IPS DF 4.7 (cell line): Measurements from ENCODE around the gene PAMR1.

Source experiments
- DNase-seq: peaks from one replicate; pipeline ENCODE4 v3.0.0-alpha.2; 2013; ENCODE audit warnings: low spot score; ENCODE audit errors: extremely low read depth

Gene PAMR1

DNA sequence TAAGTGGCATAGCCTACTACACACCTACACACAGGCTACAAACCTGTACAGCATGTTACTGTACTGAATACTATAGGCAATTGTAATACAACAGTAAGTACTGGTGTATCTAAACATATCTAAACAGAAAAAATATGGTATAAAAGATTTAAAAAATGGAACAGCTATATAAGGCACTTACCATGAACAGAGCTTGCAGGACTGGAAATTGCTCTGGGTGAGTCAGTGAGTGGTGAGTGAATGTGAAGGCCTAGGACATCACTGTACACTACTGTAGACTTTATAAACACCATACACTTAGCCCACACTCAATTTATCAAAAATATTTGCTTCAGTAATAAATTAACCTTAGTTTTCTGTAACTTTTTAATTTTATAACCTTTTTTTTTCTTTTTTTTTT is 24.7 kb downstream of the PAMR1 start:
- DNase-seq: no peak

DNA sequence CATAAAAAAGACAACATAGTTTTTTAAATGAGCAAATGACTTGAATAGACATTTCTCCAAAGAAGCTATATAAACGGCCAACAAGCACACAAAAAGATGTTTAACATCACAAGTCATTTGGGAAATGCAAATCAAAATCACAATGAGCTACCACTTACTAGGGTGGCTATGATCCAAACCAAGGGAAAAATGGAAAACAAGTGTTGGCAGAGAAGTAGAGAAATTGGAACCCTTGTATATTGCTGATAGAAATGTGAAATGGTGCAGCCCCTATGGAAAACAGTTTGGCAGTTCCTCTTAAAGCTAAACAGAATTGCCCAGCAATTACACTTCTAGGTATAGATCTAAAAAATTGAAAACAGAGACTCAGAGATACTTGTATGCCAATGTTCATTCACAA is 29.0 kb downstream of the PAMR1 start:
- no peak for DNase-seq

- no peak for DNase-seq
Observed at GRCh38 chr11:35494957-35495490, 30.4 kb downstream of the PAMR1 start.

DNA sequence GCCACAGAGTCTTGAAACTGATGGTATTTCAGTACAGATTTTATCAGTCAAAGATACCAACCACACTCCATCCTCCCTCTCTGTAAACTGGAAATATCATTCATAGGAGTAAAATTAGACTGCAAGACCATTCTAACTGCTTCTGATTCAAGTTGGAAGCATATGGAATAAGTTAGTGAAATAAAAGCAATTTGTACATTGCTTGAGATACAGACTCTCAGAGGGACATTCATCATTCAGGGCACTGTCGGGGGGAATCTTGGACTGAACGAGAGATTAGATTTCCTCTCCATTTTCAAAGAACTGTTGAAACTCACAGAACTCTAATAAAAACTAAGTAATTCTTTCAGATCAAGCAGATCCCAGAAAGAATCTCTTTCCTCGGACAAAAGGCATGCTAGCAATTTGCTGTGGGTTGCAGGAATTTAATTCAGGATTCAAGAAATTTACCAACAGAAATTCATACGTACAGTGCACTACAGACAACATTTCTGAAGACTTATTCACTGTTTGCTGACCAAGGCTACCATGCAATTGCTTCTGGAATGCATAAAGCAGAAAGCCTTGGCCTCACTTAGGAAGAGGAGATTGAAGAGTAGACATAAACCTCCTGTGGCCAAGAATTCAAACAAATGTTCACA is 34.1 kb downstream of the PAMR1 start:
- DNase-seq: no peak

- DNase-seq: no peak
Observed at GRCh38 chr11:35488117-35488516, 37.3 kb downstream of the PAMR1 start.

GRCh38 chr11:35487532-35488078 is 37.8 kb downstream of the PAMR1 start:
- DNase-seq: peak; percentile 69

DNA sequence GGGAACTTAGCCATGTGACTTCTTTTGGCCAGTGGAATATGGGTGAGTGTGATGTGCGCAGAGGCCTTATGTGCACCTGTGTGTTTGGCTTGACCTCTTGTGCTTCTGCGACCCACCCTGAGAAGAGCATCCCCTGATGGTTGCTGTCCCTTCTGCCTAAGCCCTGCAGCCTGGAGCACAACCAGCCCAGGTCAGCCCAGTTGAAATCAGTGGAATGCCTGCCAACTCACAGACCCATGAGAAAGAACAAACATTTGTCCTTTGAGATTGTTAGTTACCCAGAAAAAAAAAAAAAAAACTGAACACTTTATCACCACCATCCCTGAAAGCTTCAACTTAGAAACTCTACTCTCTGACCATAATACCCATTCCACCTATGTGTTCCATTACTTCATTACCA is 38.5 kb downstream of the PAMR1 start:
- DNase-seq: no peak

DNA sequence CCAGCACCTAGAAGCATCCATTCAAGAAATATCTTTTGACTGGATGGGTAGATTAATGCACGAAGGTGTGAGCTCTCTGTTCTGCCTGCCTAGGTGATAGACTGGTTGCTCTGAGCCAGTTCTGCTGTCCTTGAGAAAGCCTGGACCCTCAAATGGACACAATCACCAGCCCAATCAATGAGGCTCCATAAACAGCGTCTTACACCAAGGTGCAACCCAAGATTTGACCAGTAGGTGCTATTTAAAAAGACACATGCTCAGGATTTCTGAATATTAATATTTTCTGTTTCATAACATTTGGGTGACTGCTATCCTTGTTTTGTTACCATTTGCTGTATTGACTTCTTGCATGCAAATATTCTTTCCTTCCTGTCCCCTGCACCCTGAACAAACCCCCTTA is 39.0 kb downstream of the PAMR1 start:
- no peak for DNase-seq

DNA sequence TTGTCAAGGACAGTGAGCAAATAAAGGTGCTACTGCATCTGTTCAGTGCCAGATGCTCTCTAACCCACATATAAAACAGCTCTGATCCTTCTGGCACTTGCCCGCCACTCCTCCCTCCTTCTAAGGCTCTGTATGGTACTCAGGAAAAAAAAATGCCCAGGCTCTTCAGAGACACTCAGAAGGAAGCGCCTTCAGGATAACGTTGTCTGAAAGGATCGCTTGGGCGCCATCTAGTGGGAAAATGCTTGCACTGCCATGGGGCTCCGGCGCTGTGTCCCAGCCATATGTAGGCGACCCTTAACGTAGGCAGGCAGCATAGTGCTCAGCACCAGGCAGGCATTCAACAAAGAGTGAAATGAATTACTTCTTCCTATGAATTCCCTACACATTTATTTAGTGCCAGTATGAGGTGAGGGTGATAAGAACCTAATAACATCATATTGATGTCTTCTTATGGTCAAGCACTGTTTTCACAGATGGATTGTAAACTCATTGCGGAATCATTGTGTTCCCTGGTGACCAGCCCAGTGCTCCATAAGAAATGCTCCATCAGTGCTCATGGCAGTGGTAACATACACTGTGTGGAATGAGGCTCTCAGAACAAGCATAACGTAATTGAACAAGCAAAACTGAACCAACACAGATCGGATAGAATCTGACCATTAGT is 39.6 kb downstream of the PAMR1 start:
- DNase-seq: peak; percentile 76

DNA sequence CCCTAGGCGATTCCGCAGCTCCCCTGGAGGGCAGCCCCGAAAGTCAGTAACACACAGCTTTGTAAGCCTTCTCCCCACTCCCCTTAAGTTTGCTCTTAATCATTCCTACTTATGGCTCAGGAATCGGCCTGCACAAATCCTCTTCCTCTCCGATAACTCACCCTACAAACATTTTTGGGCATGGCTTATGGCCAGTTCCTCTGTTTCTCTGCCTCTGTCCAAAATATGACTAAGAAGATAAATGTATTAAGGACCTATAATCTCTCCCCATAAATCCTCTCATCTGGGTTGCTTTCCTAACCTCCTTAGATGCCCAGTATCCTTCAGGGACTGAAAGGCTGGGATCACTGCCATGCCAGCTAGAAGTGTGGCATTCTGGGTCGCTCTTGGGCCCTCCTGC is 41.0 kb downstream of the PAMR1 start:
- no peak for DNase-seq

GRCh38 chr11:35483131-35483820 is 42.1 kb downstream of the PAMR1 start:
- DNase-seq: no peak

DNA sequence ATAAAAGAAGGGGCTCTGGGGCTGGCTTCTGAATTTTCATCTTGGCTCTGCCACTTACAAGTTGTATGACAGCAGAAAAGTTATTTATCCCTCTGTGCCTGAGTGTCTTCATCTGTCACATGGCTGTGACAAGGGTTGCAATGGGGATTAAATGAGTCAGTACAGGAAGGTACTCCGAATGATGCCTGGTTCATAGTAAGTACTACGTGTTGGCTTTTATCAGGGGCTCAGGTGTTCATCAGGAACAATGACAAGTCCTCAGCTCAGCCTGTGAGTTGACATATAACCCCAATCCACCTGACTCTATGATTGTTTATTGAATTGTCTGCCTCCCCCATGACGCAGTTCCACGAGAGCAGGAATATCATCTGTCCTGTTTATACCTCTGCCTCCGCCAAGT is 45.7 kb downstream of the PAMR1 start:
- no peak for DNase-seq

DNA sequence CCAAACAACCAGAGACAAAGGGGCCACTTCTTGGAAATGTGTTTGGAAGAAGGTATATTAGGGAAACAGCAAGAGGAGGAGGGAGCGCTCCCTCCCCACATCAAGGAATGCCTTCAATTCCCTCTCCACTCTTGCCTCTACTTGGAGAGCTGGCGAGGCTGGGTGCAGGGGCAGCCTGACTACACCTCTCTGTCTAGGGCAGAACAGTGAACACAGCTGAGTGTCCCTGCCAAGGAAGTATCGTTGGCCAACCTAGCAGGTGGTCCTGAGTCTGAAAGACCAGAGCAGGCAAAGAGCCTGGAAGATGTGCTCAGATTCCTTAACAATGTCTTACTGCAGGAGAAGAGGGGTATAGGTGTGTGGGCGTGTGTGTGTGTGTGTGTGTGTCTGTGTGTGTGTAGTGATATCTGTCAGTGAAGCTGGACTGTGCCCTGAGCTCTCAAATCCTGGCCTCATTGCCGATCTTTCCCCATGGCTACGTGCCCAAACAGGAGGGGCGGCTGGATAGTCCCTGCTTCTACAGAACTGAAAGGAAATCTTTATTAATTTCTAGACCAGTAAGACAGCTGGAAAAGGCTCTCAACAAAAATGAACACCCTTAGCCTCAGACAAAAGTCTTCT is 46.8 kb downstream of the PAMR1 start:
- DNase-seq: no peak

- no peak for DNase-seq
Observed at GRCh38 chr11:35477901-35478300, 47.5 kb downstream of the PAMR1 start.

GRCh38 chr11:35474688-35475087 is 50.7 kb downstream of the PAMR1 start:
- DNase-seq: no peak

DNA sequence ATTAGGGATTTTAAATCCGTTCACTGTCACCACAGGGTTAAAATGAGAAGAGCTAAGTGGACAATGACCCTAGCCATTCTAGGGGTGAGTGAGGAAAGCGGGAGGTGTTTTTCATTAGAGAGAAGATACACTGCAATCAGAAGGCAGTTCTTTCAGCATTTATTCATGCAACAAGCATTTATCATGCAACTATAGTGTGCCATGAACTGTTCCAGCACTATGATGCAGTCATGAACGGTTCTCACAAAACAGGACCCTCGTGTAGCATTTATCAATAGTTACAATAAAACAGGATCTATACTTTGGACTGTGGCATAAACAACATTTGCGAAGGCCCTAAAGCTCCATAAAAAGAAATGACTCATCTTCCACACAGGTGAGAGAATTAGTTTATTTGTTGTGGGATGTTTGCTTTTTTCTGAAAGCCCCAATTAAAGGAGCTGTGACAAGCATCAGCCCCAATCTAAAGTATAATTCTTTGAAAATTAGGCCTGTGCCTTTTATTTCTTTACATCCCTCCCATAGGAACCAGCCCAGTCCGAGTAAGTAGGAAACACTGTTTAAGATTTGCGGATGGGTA is 51.5 kb downstream of the PAMR1 start:
- DNase-seq: no peak

- DNase-seq: no peak
Observed at GRCh38 chr11:35470616-35471015, 54.8 kb downstream of the PAMR1 start.

- no peak for DNase-seq
Observed at GRCh38 chr11:35466058-35466457, 59.4 kb downstream of the PAMR1 start.

- DNase-seq: no peak
Observed at GRCh38 chr11:35464308-35464707, 61.1 kb downstream of the PAMR1 start.

- no peak for DNase-seq
Observed at GRCh38 chr11:35463331-35463751, 62.1 kb downstream of the PAMR1 start.

- DNase-seq: no peak
Observed at GRCh38 chr11:35461917-35462538, 63.4 kb downstream of the PAMR1 start.
